WTC11 (cell line): ENCODE data around the gene ZNF282. TPM values are rescaled to one million over a fixed set of nuclear protein-coding genes. Genes with fewer than 3 reads are reported as not detected.

Source experiments
- ATAC-seq: fragments of 200-7000 bp; cut with Tn5 transposase; 2 replicates; pipeline ENCODE4 v1.10.0; 2021; ENCODE audit warnings: mild to moderate bottlenecking, moderate library complexity
- CTCF ChIA-PET: fragments of 300-600 bp; sonication (Branson Sonifier 250); formaldehyde crosslinking; loops from one replicate; lab custom pipeline; 2021; ENCODE audit warnings: antibody characterized with exemption; lab: Charles Lee
- POLR2A ChIA-PET: fragments of 350-600 bp; sonication (Branson Sonifier 250); formaldehyde crosslinking; loops from one replicate; lab custom pipeline; 2021; ENCODE audit warnings: antibody characterized with exemption; lab: Charles Lee
- DNase-seq: peaks from one replicate; pipeline ENCODE4 v3.0.0; 2021; ENCODE audit warnings: low spot score
- H3K27ac Mint-ChIP-seq: 2 replicates; pipeline ENCODE4 v1.8.0; 2021; ENCODE audit warnings: mixed read lengths
- H3K27me3 Mint-ChIP-seq: 2 replicates; pipeline ENCODE4 v1.8.0; 2021; ENCODE audit warnings: low read depth, mild to moderate bottlenecking, moderate library complexity, mixed read lengths
- H3K36me3 Mint-ChIP-seq: 2 replicates; pipeline ENCODE4 v1.8.0; 2021; ENCODE audit warnings: mixed read lengths
- H3K4me1 Mint-ChIP-seq: 2 replicates; pipeline ENCODE4 v1.8.0; 2022; ENCODE audit warnings: mixed read lengths
- H3K4me3 Mint-ChIP-seq: 2 replicates; pipeline ENCODE4 v1.8.0; 2021; ENCODE audit warnings: mild to moderate bottlenecking, moderate library complexity, mixed read lengths
- H3K9me3 Mint-ChIP-seq: 2 replicates; pipeline ENCODE4 v1.8.0; 2021; ENCODE audit warnings: mixed read lengths
- ATF6 ChIP-seq: sonication (generic); formaldehyde crosslinking; IDR thresholded peaks from 2 replicates; pipeline ENCODE4 v1.8.1; 2023; ENCODE audit warnings: mild to moderate bottlenecking, missing genetic modification reagents
- CBFB ChIP-seq: sonication (generic); formaldehyde crosslinking; IDR thresholded peaks from 2 replicates; pipeline ENCODE4 v1.8.1; 2022; ENCODE audit warnings: mild to moderate bottlenecking, low read depth, missing genetic modification reagents
- CTCF ChIP-seq: fragments of 200-600 bp; IDR thresholded peaks from 2 replicates; pipeline ENCODE4 v1.8.0; 2022; ENCODE audit warnings: antibody characterized with exemption
- E2F1 ChIP-seq: sonication (generic); formaldehyde crosslinking; IDR thresholded peaks from 2 replicates; pipeline ENCODE4 v1.8.0; 2022; ENCODE audit warnings: mild to moderate bottlenecking, missing genetic modification reagents
- EMX1 ChIP-seq: fragments of 250-450 bp; sonication (Bioruptor Pico); IDR thresholded peaks from 2 replicates; pipeline ENCODE4 v1.8.0; 2021; ENCODE audit warnings: mild to moderate bottlenecking
- GTF2I ChIP-seq: fragments of 250-450 bp; sonication (Bioruptor Pico); conservative IDR thresholded peaks from 2 replicates; pipeline ENCODE4 v1.4.0; 2021; ENCODE audit warnings: mild to moderate bottlenecking
- NFE2L1 ChIP-seq: sonication (generic); formaldehyde crosslinking; IDR thresholded peaks from 2 replicates; pipeline ENCODE4 v1.8.1; 2023; ENCODE audit warnings: missing genetic modification reagents
- SOX15 ChIP-seq: fragments of 250-450 bp; sonication (Bioruptor Pico); IDR thresholded peaks from 2 replicates; pipeline ENCODE4 v1.9.0; 2021; ENCODE audit warnings: mild to moderate bottlenecking
- SP1 ChIP-seq: sonication (generic); formaldehyde crosslinking; conservative IDR thresholded peaks from 2 replicates; pipeline ENCODE4 v1.8.1; 2022; ENCODE audit warnings: missing genetic modification reagents
- ZBTB21 ChIP-seq: sonication (generic); formaldehyde crosslinking; IDR thresholded peaks from 2 replicates; pipeline ENCODE4 v1.8.1; 2023; ENCODE audit warnings: mild to moderate bottlenecking, missing genetic modification reagents, borderline replicate concordance
- ZNF121 ChIP-seq: sonication (generic); formaldehyde crosslinking; IDR thresholded peaks from 2 replicates; pipeline ENCODE4 v1.8.0; 2023; ENCODE audit warnings: missing genetic modification reagents
- ZNF219 ChIP-seq: sonication (generic); formaldehyde crosslinking; IDR thresholded peaks from 2 replicates; pipeline ENCODE4 v1.8.0; 2023; ENCODE audit warnings: missing genetic modification reagents, mild to moderate bottlenecking, borderline replicate concordance
- ZNF263 ChIP-seq: sonication (generic); formaldehyde crosslinking; IDR thresholded peaks from 2 replicates; pipeline ENCODE4 v1.8.1; 2022; ENCODE audit warnings: low read depth, mild to moderate bottlenecking, moderate library complexity, missing genetic modification reagents
- ZNF317 ChIP-seq: sonication (generic); formaldehyde crosslinking; IDR thresholded peaks from 2 replicates; pipeline ENCODE4 v1.8.1; 2023; ENCODE audit warnings: low read depth, mild to moderate bottlenecking, moderate library complexity, missing genetic modification reagents, borderline replicate concordance
- ZNF396 ChIP-seq: fragments of 250-450 bp; sonication (Bioruptor Pico); IDR thresholded peaks from 2 replicates; pipeline ENCODE4 v1.8.0; 2021; ENCODE audit warnings: mild to moderate bottlenecking, moderate library complexity, borderline replicate concordance
- total RNA-seq: library from RNA; stranded (reverse); gene quantifications from 3 replicates; pipeline ENCODE4 v1.2.3, GENCODE V29; 2021
- TF ChIP-seq, protein P1 (sequence below): sonication (generic); formaldehyde crosslinking; conservative IDR thresholded peaks from 2 replicates; pipeline ENCODE4 v1.8.1; 2022; ENCODE audit warnings: mild to moderate bottlenecking, missing genetic modification reagents
- TF ChIP-seq, protein P2 (sequence below): sonication (generic); formaldehyde crosslinking; IDR thresholded peaks from 2 replicates; pipeline ENCODE4 v1.8.1; 2022; ENCODE audit warnings: mild to moderate bottlenecking, moderate library complexity, missing genetic modification reagents

The ZNF282 gene
- total RNA-seq, 1 experiment from 2014 or later, result 38.5 TPM

- ATAC-seq, result no peak
- Mint-ChIP-seq H3K4me3 (no peak overlapping the region), H3K36me3 (peaks cover 3% of the 10 kb centered on the region), H3K27me3 (no peaks in the 10 kb centered on the region), H3K27ac (0 out of 2 replicates have a peak overlapping the region, but pooled peaks have one; percentile 32), H3K9me3 (no peaks in the 10 kb centered on the region), H3K4me1 (no peaks in the 10 kb centered on the region)
- DNase-seq, result no peak
- POLR2A ChIA-PET, result interaction anchor here (0.6 to 0.8 kb wide), 5 partner anchors 8 to 1180 kb away, joined by 3 to 7 read pairs (median 3); no protein-coding TSS in a partner anchor
- no peak for TF ChIP-seq CBFB (CRISPR knock-in tag)
- TF ChIP-seq EMX1, result no peak
- no peak for TF ChIP-seq E2F1 (CRISPR knock-in tag)
- no peak for TF ChIP-seq ZNF396 (CRISPR knock-in tag)
- no peak for TF ChIP-seq ATF6 (CRISPR knock-in tag)
- TF ChIP-seq NFE2L1, result no peak
- TF ChIP-seq GTF2I (CRISPR knock-in tag), result no peak
- CTCF ChIA-PET, result interaction anchor here (0.6 to 1.1 kb wide), 4 partner anchors 8 to 624 kb away, joined by 3 to 4 read pairs (median 4); no protein-coding TSS in a partner anchor
Observed at GRCh38 chr7:149188213-149188612, 7.1 kb upstream of the ZNF282 start.

DNA sequence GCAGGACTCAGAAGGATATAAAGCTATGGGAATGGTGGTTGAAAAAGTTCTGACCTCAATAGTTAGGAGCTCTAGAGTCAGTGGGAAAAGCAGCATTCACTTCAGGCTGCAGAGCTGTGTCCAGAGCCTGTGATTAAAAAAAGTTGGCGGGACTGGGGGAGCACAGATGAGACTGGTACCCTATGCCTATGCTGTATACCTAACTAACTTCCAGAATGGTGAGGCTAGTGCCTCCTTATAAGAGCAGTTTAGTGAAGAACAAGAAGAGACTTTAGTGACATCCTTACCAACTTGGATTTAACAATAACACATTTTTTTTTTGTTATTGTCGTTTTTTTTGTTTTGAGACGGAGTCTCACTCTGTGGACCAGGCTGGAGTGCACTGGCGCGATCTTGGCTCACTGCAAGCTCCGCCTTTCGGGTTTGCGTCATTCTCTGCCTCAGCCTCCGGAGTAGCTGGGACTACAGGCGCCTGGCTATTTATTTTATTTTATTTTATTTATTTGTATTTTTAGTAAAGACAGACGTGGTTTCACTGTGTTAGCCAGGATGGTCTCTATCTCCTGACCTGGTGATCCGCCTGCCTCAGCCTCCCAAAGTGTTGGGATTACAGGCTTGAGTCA, 6.6 kb upstream of the ZNF282 start:
- Mint-ChIP-seq H3K4me1 (no peaks in the 10 kb centered on the region), H3K4me3 (no peak overlapping the region; the same call in 1 of the 2 replicates), H3K9me3 (no peaks in the 10 kb centered on the region), H3K36me3 (no peaks in the 10 kb centered on the region), H3K27ac (0 out of 2 replicates have a peak overlapping the region, but pooled peaks have one; percentile 32), H3K27me3 (no peaks in the 10 kb centered on the region)
- DNase-seq (no peak), ATAC-seq (peak; percentile 8)
- ChIA-PET CTCF (interaction anchor here (1.1 kb wide), 1 partner anchor 183 kb away, joined by 4 read pairs; no protein-coding TSS in a partner anchor), POLR2A (interaction anchor here (0.5 to 0.8 kb wide), 3 partner anchors 24 to 565 kb away, joined by 3 read pairs; no protein-coding TSS in a partner anchor)
- TF ChIP-seq ZNF263 (CRISPR knock-in tag) (no peak), GTF2I (CRISPR knock-in tag) (no peak), ZNF317 (CRISPR knock-in tag) (no peak)
- TF ChIP-seq, protein P1, sequence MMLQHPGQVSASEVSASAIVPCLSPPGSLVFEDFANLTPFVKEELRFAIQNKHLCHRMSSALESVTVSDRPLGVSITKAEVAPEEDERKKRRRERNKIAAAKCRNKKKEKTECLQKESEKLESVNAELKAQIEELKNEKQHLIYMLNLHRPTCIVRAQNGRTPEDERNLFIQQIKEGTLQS (CRISPR knock-in tag), result no peak

- no peaks in the 10 kb centered on the region for H3K36me3 Mint-ChIP-seq
- H3K9me3 Mint-ChIP-seq, result no peaks in the 10 kb centered on the region
Observed at GRCh38 chr7:149191851-149192250, 3.5 kb upstream of the ZNF282 start.

GRCh38 chr7:149194799-149195179, 557 bp upstream of the ZNF282 start:
- no peaks in the 10 kb centered on the region for H3K9me3 Mint-ChIP-seq
- POLR2A ChIA-PET, result interaction anchor here (0.8 to 2.6 kb wide), 6 partner anchors 9 to 90 kb away, joined by 3 to 14 read pairs (median 6); partner anchors contain the start of genes ZNF398, ZNF425 and ZNF783
- no peak for ATAC-seq
- H3K4me3 Mint-ChIP-seq, result peak overlapping the region; percentile 68
- no peak overlapping the region for H3K27ac Mint-ChIP-seq
- no peak for DNase-seq
- TF ChIP-seq, protein P2, sequence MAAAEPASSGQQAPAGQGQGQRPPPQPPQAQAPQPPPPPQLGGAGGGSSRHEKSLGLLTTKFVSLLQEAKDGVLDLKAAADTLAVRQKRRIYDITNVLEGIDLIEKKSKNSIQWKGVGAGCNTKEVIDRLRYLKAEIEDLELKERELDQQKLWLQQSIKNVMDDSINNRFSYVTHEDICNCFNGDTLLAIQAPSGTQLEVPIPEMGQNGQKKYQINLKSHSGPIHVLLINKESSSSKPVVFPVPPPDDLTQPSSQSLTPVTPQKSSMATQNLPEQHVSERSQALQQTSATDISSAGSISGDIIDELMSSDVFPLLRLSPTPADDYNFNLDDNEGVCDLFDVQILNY (CRISPR knock-in tag), result no peak
- TF ChIP-seq ZNF121 (CRISPR knock-in tag) (no peak), CTCF (no peak), SP1 (no peak)
- H3K4me1 Mint-ChIP-seq, result peaks cover 13% of the 10 kb centered on the region
- CTCF ChIA-PET, result interaction anchor here (0.9 to 2.5 kb wide), 27 partner anchors 9 to 228 kb away, joined by 3 to 21 read pairs (median 4); partner anchors contain the start of genes ZNF398, ZNF425 and ZNF783
- no peaks in the 10 kb centered on the region for H3K27me3 Mint-ChIP-seq
- peaks cover 24% of the 10 kb centered on the region for H3K36me3 Mint-ChIP-seq

More at GRCh38 chr7:149191851-149192250, 3.5 kb upstream of the ZNF282 start:
- ChIA-PET POLR2A (no interaction called here), CTCF (no interaction called here)
- Mint-ChIP-seq H3K27ac (no peak overlapping the region), H3K4me1 (peaks cover 7% of the 10 kb centered on the region), H3K27me3 (no peaks in the 10 kb centered on the region), H3K4me3 (no peak overlapping the region)
- no peak for TF ChIP-seq ZNF219 (CRISPR knock-in tag)
- TF ChIP-seq SOX15 (CRISPR knock-in tag), result no peak
- TF ChIP-seq ZBTB21 (CRISPR knock-in tag), result no peak
- ATAC-seq (no peak), DNase-seq (no peak)
